NCI-H345 (cell line): ENCODE data around the gene OPN1MW3.
"Not testable (repeated sequence)": the region's sequence is repeated elsewhere in the genome, so short reads cannot be mapped to it uniquely, and the experiment has no call there.

Experiments
- DNase-seq: peaks from one replicate; lab custom pipeline; 2025; lab: John Stamatoyannopoulos, UW

The OPN1MW3 gene

GRCh38 chrX:154257282-154257681 lies at the start of gene OPN1MW3:
TSS of gene OPN1MW3 (plus strand) at chrX:154257582. CDS start at chrX:154257620, 38 bp downstream.
- not testable (repeated sequence) for DNase-seq

- not testable (repeated sequence) for DNase-seq
Observed at GRCh38 chrX:154209670-154210418, 47.5 kb upstream of the OPN1MW3 start.

- DNase-seq, result not testable (repeated sequence)
Observed at GRCh38 chrX:154211057-154211456, 46.3 kb upstream of the OPN1MW3 start.

- not testable (repeated sequence) for DNase-seq
Observed at GRCh38 chrX:154211499-154211898, 45.9 kb upstream of the OPN1MW3 start.

GRCh38 chrX:154219456-154219855 lies 37.9 kb upstream of the OPN1MW3 start, which contains the start of gene OPN1MW2:
TSS of gene OPN1MW2 (plus strand) at chrX:154219756. CDS start at chrX:154219816, 60 bp downstream.
- DNase-seq, result not testable (repeated sequence)

GRCh38 chrX:154225292-154225691 lies 32.1 kb upstream of the OPN1MW3 start:
- not testable (repeated sequence) for DNase-seq

- not testable (repeated sequence) for DNase-seq
Observed at GRCh38 chrX:154226706-154227105, 30.7 kb upstream of the OPN1MW3 start.

GRCh38 chrX:154231443-154231842 lies 25.9 kb upstream of the OPN1MW3 start:
- DNase-seq, result not testable (repeated sequence)

- DNase-seq, result not testable (repeated sequence)
Observed at GRCh38 chrX:154233620-154234019, 23.8 kb upstream of the OPN1MW3 start.

- not testable (repeated sequence) for DNase-seq
Observed at GRCh38 chrX:154238939-154239559, 18.3 kb upstream of the OPN1MW3 start.

- DNase-seq, result not testable (repeated sequence)
Observed at GRCh38 chrX:154239982-154240503, 17.3 kb upstream of the OPN1MW3 start.

GRCh38 chrX:154247377-154248045 lies 9.9 kb upstream of the OPN1MW3 start:
- not testable (repeated sequence) for DNase-seq

GRCh38 chrX:154248076-154248475 lies 9.3 kb upstream of the OPN1MW3 start:
- DNase-seq, result not testable (repeated sequence)

- DNase-seq, result not testable (repeated sequence)
Observed at GRCh38 chrX:154258711-154259110, 1.3 kb downstream of the OPN1MW3 start.

GRCh38 chrX:154263072-154263471 lies 5.7 kb downstream of the OPN1MW3 start:
- DNase-seq, result not testable (repeated sequence)

GRCh38 chrX:154269245-154269644 lies 11.9 kb downstream of the OPN1MW3 start:
- DNase-seq, result not testable (repeated sequence)

- not testable (repeated sequence) for DNase-seq
Observed at GRCh38 chrX:154284489-154285338, 27.3 kb downstream of the OPN1MW3 start.

- DNase-seq, result not testable (repeated sequence)
Observed at GRCh38 chrX:154286406-154286805, 29.0 kb downstream of the OPN1MW3 start.

GRCh38 chrX:154294791-154295574 lies 37.6 kb downstream of the OPN1MW3 start, which contains the start of gene TEX28:
TSS of gene TEX28 (minus strand) at chrX:154295124. CDS start at chrX:154292117, 3,007 bp downstream.
- DNase-seq, result no peak

- no peak for DNase-seq
Observed at GRCh38 chrX:154295664-154296310, 38.4 kb downstream of the OPN1MW3 start, which contains the start of gene TKTL1. TSS of gene TKTL1 (plus strand) at chrX:154295795. CDS start at chrX:154295860, 65 bp downstream.
